ENCODE results near the gene MARK2. TPM values are rescaled to one million over a fixed set of nuclear protein-coding genes. Genes with fewer than 3 reads are reported as not detected.
A peak's percentile ranks its signal among the peaks of the same experiment; 100 is the strongest.
"Not testable (repeated sequence)": the region's sequence is repeated elsewhere in the genome, so short reads cannot be mapped to it uniquely, and the experiment has no call there.

MARK2 gene
- total RNA-seq (2014; rRNA removed; shearing (Covaris generic)), result 21.0 and 22.5 TPM in 2 replicates

GRCh38 chr11:63838678-63839507 is at the start of gene MARK2:
Gene MARK2 (plus strand): TSS chr11:63839110. CDS start chr11:63839507, 397 bp downstream.
- in situ Hi-C loops (cut with HindIII; ENCODE audit: low sequenced_read_pairs), result loop anchor here (5.0 kb wide), 1 partner anchor 73 kb away; no protein-coding TSS in a partner anchor
- DNase-seq (ENCODE audit: low spot score), result peak; percentile 99

GRCh38 chr11:63791495-63792167 is 47.3 kb upstream of the MARK2 start:
- no peak for DNase-seq (ENCODE audit: low spot score)
- in situ Hi-C loops (cut with HindIII; ENCODE audit: low sequenced_read_pairs), result no loop called here

DNA sequence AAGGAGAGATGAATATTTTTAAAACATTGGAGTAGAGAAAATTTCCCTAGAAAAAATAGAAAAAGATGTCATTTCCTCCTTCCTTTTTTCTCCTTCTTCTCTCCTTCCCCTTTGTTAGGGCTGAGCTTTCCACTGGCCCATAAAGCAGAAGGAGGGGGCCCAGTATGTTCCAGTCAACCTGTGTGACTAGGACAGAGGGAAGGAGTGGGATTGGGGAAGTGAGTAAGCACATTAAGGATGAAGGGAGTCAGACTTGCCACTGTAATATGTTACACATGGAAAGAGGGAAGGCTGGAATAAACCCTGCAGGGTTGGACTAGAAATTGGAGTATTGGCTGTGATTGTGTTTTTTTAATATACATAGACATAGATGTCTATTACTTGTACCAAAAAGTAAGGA is 45.7 kb upstream of the MARK2 start:
- in situ Hi-C loops (cut with HindIII; ENCODE audit: low sequenced_read_pairs), result no loop called here
- DNase-seq (ENCODE audit: low spot score), result no peak

GRCh38 chr11:63795066-63795465 is 43.8 kb upstream of the MARK2 start:
- in situ Hi-C loops (cut with HindIII; ENCODE audit: low sequenced_read_pairs), result no loop called here
- DNase-seq (ENCODE audit: low spot score), result no peak

DNA sequence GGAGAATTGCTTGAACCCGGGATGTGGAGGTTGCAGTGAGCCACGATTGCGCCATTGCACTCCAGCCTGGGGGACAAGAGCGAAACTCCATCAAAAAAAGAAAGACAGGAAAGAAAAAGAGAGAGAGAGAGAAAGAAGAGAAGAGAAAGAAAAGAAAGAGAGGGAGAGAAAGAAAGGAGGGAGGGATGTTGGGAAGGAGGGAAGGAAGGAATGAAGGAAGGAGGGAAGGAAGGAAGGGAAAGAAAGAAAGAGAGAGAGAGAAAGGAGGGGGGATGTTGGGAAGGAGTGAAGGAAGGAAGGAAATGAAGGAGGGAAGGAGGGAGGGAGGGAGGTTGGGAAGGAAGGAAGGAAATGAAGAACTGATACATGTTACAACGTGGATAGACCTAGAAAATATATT is 38.0 kb upstream of the MARK2 start:
- in situ Hi-C loops (cut with HindIII; ENCODE audit: low sequenced_read_pairs), result no loop called here
- DNase-seq (ENCODE audit: low spot score), result no peak

DNA sequence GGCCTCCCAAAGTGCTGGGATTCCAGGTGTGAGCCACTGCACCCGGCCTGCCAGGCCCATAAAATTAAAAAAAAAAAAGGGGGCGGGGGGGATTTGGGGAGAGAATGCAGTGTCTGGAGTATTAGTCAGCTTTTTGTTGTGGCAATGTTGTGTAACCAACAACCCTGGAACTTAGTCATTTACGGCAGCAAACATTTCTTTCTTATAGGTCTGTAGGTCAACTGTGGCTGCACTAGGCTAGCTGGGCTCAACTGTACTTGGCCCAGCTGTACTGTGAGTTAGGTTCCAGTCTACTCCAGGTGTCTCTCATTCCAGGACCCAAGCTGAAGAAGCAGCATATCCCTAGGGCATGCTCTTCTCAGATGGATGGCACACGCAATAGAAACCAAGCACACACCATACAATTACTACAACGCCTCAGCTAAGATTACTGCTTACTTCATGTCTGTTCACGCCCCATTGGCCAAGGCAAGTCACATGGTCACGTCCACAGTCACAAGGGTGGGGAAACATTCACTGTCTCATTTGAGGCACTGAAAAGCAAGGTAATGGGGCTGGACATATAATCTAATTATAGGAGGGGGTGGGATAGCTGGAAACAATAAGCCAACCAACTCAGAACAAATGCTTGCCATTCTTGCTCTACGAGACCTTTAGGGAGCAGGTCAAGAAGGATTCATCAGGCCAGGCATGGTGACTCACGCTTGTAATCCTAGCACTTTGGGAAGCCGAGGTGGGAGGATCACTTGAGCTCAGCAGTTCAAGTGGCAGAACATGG is 36.1 kb upstream of the MARK2 start:
- peak; percentile 68 for DNase-seq (ENCODE audit: low spot score)
- in situ Hi-C loops (cut with HindIII; ENCODE audit: low sequenced_read_pairs), result no loop called here

GRCh38 chr11:63804259-63804658 is 34.7 kb upstream of the MARK2 start:
- no peak for DNase-seq (ENCODE audit: low spot score)
- in situ Hi-C loops (cut with HindIII; ENCODE audit: low sequenced_read_pairs), result no loop called here

GRCh38 chr11:63805844-63806415 is 33.0 kb upstream of the MARK2 start:
- no peak for DNase-seq (ENCODE audit: low spot score)
- in situ Hi-C loops (cut with HindIII; ENCODE audit: low sequenced_read_pairs), result no loop called here

DNA sequence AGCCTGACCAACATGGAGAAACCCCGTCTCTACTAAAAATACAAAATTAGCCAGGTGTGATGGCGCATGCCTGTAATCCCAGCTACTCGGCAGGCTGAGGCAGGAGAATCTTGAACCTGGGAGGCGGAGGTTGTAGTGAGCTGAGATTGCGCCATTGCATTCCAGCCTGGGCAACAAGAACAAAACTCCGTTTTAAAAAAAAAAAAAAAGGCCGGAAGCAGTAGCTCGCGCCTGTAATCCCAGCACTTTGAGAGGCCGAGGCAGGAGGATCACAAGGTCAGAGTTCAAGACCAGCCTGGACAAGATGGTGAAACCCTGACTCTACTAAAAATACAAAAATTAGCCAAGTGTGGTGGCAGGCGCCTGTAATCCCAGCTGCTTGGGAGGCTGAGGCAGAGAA is 28.5 kb upstream of the MARK2 start:
- DNase-seq (ENCODE audit: low spot score); in situ Hi-C loops (cut with HindIII; ENCODE audit: low sequenced_read_pairs): not testable (repeated sequence)

DNA sequence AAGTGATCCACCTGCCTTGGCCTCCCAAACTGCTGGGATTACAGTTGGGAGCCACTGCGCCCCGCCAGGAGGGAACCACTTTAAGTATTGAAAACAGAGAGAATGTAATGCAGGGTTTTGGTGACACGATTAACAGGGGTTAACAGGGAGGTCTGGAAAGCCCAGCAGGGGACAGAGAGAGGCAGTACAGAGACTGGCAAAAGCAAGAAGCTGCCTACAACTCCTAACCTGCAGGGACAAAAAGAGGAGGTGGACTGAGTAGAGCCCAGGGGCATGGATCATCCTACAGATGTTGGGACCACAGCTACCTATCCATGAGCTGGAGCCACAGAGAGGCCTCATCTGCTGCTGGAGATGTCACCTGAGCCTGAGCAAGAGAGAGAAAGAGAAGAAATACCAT is 27.4 kb upstream of the MARK2 start:
- DNase-seq (ENCODE audit: low spot score), result peak; percentile 20

GRCh38 chr11:63813035-63813562 is 25.8 kb upstream of the MARK2 start, which contains the start of gene SPINDOC:
Gene SPINDOC (plus strand): TSS chr11:63813456. CDS start chr11:63813687, 231 bp downstream.
- in situ Hi-C loops (cut with HindIII; ENCODE audit: low sequenced_read_pairs), result no loop called here
- DNase-seq (ENCODE audit: low spot score), result peak; percentile 84

More for the DNA sequence above, 27.4 kb upstream of the MARK2 start:
- in situ Hi-C loops (cut with HindIII; ENCODE audit: low sequenced_read_pairs), result no loop called here

DNA sequence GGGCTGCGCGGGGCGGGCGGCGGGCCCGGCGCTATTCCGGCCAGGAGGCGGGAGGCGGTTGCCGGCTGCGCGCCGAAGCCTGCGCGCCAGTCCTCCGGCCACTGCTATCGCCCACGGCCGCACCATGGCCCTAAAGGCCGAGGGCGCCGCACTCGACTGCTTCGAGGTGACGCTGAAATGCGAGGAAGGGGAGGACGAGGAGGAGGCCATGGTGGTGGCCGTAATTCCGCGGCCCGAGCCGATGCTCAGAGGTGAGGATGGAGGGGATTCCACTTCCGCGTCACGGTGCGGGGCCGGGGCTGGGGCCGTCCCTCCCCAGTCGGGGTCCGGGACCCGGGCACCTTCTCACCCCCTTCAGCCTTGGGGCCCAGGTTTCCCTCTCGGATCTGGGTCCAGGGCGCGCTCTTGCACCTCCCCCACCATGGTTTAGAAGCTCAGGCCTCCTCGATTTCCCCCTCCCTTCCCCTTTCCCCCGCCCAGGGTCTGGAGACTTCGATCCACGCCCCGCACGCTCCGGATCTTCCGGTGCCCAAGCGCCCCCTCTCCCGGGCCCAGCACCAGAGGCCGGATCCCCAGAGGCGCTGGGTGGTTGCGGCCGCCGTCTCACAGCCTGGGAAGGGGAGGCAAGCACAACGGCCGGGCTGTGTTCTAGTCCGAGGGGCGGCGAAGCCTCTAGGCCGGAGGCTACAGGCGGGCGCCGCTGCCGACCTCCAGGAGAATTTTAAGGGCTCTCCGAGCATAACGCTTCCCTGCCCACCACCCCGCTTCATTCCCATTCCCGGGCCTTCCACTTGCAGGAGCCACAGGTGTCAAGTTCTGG is 25.1 kb upstream of the MARK2 start:
- DNase-seq (ENCODE audit: low spot score), result peak; percentile 40
- in situ Hi-C loops (cut with HindIII; ENCODE audit: low sequenced_read_pairs), result no loop called here

DNA sequence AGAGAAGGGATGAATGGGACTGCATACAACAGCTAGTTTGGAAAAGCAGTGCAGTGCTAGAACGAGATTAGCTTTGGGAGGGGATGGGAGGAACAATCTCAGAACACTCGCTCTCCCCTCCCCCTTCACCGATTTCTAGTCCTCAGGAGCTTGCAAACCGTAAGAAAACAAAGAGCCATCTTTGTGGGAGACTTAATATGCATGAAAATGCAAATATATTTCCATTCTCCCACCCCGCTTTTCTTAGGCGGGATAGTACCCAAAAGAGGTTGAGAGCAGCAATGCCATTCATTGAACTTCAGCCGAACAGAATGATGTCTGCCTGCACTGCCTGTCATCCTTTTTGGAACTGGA is 24.6 kb upstream of the MARK2 start:
- no peak for DNase-seq (ENCODE audit: low spot score)
- in situ Hi-C loops (cut with HindIII; ENCODE audit: low sequenced_read_pairs), result no loop called here

DNA sequence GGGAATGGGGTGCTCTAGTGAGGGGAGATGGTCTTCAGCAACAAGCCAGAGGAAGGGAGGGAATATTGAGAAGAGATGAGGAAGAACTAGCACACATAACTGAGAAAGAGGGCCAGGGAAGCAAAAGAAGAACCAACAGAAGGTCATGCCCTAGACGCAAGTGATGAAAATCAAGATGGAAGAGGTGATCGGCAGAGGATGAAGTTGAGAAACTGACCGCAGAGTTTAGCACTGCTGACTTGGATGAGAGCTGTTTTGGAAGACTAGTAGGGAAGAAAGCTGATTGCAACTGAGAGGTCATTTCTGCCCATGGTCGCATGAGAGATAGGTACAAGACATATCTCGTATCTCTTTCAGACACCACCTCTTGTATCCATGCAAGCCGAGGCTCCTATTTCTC is 22.7 kb upstream of the MARK2 start:
- DNase-seq (ENCODE audit: low spot score), result no peak
- in situ Hi-C loops (cut with HindIII; ENCODE audit: low sequenced_read_pairs), result no loop called here

- DNase-seq (ENCODE audit: low spot score), result no peak
- in situ Hi-C loops (cut with HindIII; ENCODE audit: low sequenced_read_pairs), result no loop called here
These were observed 22.2 kb upstream of the MARK2 start for GRCh38 chr11:63816732-63817131.

GRCh38 chr11:63817758-63818498 is 21.0 kb upstream of the MARK2 start:
- no peak for DNase-seq (ENCODE audit: low spot score)
- in situ Hi-C loops (cut with HindIII; ENCODE audit: low sequenced_read_pairs), result no loop called here

DNA sequence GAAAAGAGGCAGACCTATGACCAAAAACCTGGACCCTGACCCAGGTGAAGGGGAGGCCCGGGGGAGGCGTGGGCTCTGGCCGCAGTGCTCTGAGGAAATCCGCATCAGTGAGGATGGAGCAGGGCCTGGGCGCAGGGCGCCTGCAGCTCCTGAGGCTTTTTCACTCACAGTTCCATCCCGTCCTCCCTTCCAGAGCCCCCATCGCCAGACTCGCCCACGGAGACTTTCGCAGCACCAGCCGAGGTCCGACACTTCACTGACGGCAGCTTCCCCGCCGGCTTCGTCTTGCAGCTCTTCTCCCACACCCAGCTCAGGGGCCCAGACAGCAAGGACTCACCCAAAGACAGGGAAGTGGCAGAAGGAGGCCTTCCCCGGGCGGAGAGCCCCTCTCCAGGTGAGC is 20.3 kb upstream of the MARK2 start:
- no peak for DNase-seq (ENCODE audit: low spot score)
- in situ Hi-C loops (cut with HindIII; ENCODE audit: low sequenced_read_pairs), result no loop called here

GRCh38 chr11:63821411-63821810 is 17.5 kb upstream of the MARK2 start:
- DNase-seq (ENCODE audit: low spot score), result no peak
- in situ Hi-C loops (cut with HindIII; ENCODE audit: low sequenced_read_pairs), result no loop called here
